Bone marrow (tissue), 2 donors: Measurements from ENCODE around the gene ADAM12.

Experiments used
- DNase-seq, 2 donors: peaks; one replicate each; lab custom pipeline; 2025; lab: John Stamatoyannopoulos, UW

Gene ADAM12

DNA sequence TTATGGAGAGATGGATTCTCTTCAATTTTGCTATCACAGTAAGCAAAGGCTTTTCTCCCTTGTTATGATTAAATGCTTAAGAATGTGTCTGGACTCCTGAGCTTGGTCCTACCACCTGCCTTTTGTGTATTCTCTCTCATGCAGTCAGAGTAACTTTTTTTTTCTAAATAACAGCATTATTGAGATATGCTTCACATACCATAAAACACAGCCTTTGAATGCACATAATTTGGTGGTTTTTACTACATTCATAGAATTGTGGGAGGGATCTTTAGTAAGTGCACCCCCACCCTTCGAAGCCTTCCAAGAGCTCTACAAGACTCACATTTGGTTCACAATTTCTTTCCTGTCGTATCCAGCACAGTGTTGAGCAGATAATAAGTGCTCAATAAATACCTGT, 175.5 kb downstream of the ADAM12 start:
- no peak for DNase-seq

GRCh38 chr10:126210051-126210651, 178.1 kb downstream of the ADAM12 start:
- DNase-seq = no peak

DNA sequence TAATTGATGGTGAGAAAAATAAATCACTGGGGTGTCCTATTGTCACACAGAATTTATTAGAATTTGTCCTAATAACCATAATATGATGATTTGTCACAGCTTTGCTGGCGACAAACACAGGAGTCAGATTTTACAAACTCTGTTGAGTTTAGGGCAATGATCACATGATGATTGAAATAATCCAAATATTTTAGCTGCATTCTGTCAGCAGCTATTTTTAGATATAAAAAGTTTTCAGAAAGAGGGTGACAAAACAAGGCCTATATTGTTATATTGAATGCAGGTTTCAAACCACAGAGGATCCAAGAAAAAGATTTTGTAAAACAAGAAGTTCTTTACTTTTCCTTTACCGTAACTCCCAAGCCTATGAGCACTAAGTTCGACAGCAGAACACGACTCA, 178.8 kb downstream of the ADAM12 start:
- DNase-seq = no peak

DNA sequence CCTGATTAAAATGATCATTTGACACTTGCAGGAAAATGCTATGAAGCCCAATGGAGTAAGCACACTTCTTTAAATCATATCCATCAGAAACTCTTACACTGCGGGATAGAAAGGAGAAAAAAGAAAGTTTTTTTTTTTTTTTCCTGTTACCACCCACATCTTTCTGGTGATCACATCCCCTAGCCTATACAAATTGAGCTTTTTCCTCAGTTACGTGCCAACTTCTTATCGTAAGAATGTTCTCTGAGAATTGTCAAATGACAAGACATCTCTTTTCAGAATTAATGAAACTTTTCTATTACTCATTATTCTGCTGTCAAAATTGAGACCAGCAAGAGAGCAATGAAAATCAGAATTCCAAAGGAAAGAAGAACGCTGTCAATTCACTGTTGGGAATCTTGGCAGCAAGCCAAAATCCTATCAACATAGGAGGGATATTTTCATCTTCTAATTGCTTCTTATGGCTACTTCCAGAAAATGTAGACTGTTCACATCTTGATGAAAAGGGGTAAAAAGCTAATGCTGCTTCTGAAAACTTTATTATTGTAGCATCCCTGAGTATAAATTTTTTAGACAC, 179.5 kb downstream of the ADAM12 start:
- no peak for DNase-seq

GRCh38 chr10:126207851-126208250, 180.4 kb downstream of the ADAM12 start:
- DNase-seq = no peak

DNA sequence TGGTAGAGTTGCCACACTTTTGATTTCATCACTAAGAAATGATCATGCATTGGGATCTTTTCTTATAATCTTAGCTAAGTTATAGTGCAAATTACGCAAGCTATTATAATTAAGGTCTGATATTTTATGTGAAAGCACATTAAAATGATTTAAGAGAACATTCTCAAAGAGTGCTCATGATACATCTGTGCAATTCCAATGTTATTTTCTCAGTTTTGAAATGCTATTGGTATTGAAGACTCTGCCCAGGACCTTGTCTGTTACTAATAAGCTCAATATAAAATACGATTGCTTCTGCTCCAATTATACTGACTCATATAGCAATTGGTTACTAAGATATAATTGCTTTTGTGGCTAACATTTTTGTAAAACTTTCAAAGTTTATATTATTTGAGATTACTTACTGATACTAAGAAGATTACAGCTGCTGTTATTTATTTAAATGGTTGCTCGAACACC, 180.9 kb downstream of the ADAM12 start:
- no peak for DNase-seq

GRCh38 chr10:126205486-126206205, 182.6 kb downstream of the ADAM12 start:
- DNase-seq = no peak

DNA sequence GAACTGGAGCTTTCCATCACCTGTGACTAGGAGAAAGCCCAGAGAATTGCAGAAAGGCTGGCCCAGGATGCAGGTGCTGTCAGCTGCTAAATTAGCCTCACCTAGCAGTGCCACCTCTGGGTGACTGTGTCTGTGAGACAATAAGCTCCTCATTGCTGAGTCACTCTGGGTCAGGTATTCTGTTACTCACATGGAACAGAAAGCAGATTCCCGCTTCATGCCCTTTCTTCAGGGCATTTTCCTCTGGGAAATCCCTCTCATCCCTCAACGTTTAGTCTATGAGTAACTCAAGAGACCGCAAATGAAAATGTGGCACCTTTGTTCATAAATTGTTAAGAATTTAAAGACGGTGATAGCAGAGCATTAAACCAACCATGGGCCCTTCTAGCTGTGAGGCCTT, 184.0 kb downstream of the ADAM12 start:
- DNase-seq = no peak

- DNase-seq = no peak
Measured at GRCh38 chr10:126203746-126204145, 184.5 kb downstream of the ADAM12 start.

- DNase-seq = no peak
Measured at GRCh38 chr10:126201603-126202002, 186.7 kb downstream of the ADAM12 start.

- DNase-seq = no peak
Measured at GRCh38 chr10:126199221-126199998, 188.9 kb downstream of the ADAM12 start.

GRCh38 chr10:126198681-126199080, 189.6 kb downstream of the ADAM12 start:
- no peak for DNase-seq

GRCh38 chr10:126197036-126197543, 191.2 kb downstream of the ADAM12 start:
- DNase-seq = no peak

DNA sequence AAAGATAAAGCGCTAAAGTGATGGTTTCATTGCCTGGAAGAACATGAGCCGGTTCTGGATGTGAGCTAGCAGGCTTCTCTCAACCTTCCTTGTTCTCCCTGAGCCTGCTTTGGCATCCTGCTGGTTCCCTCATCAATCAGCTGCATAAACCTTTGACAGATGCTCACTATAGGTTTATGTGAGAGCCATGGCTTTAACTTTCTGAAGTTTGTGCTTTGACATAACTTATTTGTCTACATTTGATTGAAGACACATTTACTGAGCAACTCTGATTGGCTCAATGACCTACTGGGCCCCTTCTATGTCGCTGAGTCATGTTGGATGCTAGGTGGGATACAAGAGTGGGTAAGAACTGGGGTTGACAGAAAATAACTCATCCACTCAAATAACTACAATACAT, 192.0 kb downstream of the ADAM12 start:
- no peak for DNase-seq

DNA sequence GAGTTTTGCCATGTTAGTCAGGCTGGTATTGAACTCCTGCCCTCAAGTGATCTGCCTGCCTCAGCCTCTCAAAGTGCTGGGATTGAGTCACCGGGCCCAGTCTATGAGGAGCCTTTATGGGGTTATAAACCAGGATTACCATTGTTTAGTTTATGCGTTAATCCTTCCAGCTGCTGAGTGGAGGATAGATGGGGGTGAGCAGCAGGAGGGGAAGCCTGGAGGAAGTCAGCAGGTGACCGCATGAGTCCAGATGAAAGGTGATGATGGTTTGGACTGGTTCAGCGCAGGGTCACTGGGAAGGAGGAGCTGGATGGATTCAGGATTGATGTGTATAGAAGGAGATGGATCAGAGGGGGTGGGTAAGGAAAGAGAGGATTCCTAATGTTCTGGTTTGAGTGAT, 197.1 kb downstream of the ADAM12 start:
- no peak for DNase-seq

DNA sequence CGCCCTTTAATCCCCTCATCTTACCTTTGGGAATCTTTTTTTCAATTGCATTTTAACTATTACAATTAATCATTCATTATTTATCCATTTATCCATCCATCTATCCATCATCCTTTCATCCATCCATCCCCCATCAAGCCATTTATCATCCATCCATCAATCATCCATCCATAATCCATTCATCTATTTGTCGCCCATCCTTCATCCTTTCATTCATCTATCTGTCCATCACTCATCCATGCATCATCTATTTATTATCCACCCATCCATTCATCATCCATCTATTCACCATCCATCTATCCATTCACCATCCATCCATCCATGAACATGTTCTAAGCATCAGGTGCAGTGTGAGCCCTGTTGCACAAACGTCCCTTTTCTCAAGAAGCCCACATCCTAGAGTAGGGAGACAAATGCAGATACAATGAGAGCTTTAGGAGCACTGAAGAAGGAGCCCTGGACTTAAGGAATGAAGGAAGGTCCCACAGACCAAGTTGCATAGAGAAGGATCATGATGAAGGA, 199.5 kb downstream of the ADAM12 start:
- no peak for DNase-seq

DNA sequence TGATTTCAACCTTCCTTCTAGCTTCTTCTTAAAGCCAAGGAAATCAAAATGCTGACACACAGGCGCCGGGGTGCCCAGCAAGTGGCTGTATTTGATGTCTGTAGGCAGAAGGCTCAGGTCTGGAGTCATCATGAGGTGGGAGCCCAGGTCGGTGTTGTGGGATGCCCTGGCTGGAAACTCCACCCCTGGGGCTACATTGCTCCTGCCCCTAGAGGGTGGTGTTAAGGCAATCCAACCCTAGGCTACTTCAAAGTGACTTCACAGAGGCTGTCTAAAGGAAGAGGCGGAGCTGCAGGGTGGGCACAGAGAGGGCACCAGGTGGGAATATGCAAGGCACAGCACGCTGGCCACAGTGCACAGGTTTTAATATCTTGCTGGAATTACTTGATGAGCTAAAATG, 200.9 kb downstream of the ADAM12 start:
- no peak for DNase-seq

GRCh38 chr10:126186766-126187165, 201.5 kb downstream of the ADAM12 start:
- no peak for DNase-seq

DNA sequence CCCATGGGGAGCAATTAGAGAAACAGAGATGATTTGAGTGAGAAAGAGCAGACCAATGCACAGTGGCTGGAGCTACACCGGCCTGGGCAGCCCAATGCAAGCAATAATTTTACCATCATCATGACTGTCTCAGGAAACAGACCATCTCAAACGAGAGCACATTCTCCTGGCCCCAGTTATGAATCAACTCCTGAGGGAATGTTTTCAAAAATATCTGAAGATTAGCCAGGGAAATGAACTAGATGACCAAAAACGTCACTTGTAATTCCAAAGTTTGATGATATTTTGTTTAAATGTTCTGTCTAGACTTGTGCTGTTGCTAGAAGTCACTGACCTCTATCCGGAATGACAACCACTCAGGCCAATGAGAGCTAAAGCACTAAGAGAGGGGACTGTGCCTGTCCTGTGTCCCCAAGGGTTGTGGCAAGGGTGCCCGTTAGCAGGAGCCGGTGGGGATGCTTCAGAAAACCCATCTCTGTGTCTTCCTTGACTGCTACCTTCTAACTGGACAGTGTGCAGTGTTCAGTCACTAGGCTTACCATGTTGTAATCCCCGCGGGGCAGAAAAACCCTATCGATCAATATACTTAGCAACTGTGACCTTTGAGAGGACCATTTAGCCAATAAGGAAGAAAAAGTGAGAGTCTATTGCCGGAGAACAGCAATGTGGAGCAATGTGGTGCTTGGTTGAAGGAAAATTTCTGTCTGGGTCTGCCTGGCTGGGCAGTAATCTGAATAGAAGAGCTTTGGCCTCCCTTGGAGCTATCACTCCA, 202.4 kb downstream of the ADAM12 start:
- no peak for DNase-seq

- no peak for DNase-seq
Measured at GRCh38 chr10:126181626-126182025, 206.7 kb downstream of the ADAM12 start.

DNA sequence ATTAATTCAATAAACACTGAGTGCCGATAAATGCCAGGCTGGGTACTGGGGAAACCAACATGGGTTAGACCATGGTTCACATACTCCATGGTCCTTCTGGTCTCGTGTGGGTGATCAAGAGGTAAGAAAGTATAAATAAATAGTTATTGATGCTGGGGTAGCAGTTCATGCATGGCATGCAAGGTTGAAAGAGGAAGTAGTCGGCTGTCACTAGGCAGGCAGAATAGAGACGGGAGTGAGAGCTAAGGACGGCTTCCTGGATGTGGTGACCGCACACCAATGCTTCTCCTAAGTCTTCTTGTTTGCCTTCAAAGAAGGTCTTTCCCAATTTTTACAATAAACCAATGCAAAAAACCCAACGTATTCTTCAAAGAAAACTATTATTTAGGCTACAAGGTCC, 208.6 kb downstream of the ADAM12 start:
- no peak for DNase-seq
